MM.1S (cell line): ENCODE data around the gene MACROD1.

ENCODE experiments used
- DNase-seq: peaks from one replicate; pipeline ENCODE4 v3.0.0-alpha.2; 2015
- H2AFZ ChIP-seq: fragments of 300-600 bp; sonication (generic); 2 replicates; pipeline ENCODE4 v1.6.0; 2016; ENCODE audit warnings: antibody characterized with exemption, low read length
- H3F3A ChIP-seq: fragments of 300-600 bp; sonication (generic); 2 replicates; pipeline ENCODE4 v1.6.1; 2016; ENCODE audit warnings: mild to moderate bottlenecking, antibody characterized with exemption, low read length, moderate library complexity, mixed read lengths; ENCODE audit not compliant: insufficient read depth
- H3K27ac ChIP-seq: fragments of 300-600 bp; sonication (generic); 2 replicates; pipeline ENCODE4 v1.5.1; 2016; ENCODE audit warnings: mild to moderate bottlenecking, low read length
- H3K27me3 ChIP-seq: fragments of 300-600 bp; sonication (generic); replicated peaks from 2 replicates; pipeline ENCODE4 v1.6.0; 2016; ENCODE audit warnings: low read length; ENCODE audit not compliant: insufficient read depth
- H3K36me3 ChIP-seq: fragments of 300-600 bp; sonication (generic); replicated peaks from 2 replicates; pipeline ENCODE4 v1.6.1; 2016; ENCODE audit warnings: mild to moderate bottlenecking, low read length, mixed read lengths; ENCODE audit not compliant: insufficient read depth
- H3K4me1 ChIP-seq: fragments of 300-600 bp; sonication (generic); 2 replicates; pipeline ENCODE4 v1.6.1; 2016; ENCODE audit warnings: low read length, mixed read lengths
- H3K4me2 ChIP-seq: fragments of 300-600 bp; sonication (generic); 2 replicates; pipeline ENCODE4 v1.6.0; 2016; ENCODE audit warnings: low read depth, low read length
- H3K4me3 ChIP-seq: fragments of 300-600 bp; sonication (generic); 2 replicates; pipeline ENCODE4 v1.5.1; 2016; ENCODE audit warnings: low read length, mixed read lengths
- H3K79me2 ChIP-seq: fragments of 300-600 bp; sonication (generic); 2 replicates; pipeline ENCODE4 v1.6.1; 2016; ENCODE audit warnings: mixed run types, low read length, mixed read lengths
- H3K9ac ChIP-seq: fragments of 300-600 bp; sonication (generic); 2 replicates; pipeline ENCODE4 v1.6.1; 2016; ENCODE audit warnings: low read length, mixed read lengths
- H3K9me2 ChIP-seq: fragments of 300-600 bp; sonication (generic); replicated peaks from 2 replicates; pipeline ENCODE4 v1.6.1; 2016; ENCODE audit warnings: mild to moderate bottlenecking, low read length, mixed read lengths; ENCODE audit not compliant: insufficient read depth
- H3K9me3 ChIP-seq: fragments of 300-600 bp; sonication (generic); replicated peaks from 2 replicates; pipeline ENCODE4 v1.6.1; 2016; ENCODE audit warnings: mild to moderate bottlenecking, low read length, mixed read lengths; ENCODE audit not compliant: insufficient read depth
- H4K20me1 ChIP-seq: fragments of 300-600 bp; sonication (generic); 2 replicates; pipeline ENCODE4 v1.6.1; 2016; ENCODE audit warnings: mild to moderate bottlenecking, low read length, moderate library complexity, mixed read lengths; ENCODE audit not compliant: insufficient read depth
- EZH2 ChIP-seq: fragments of 300-600 bp; sonication (generic); optimal IDR thresholded peaks from 2 replicates; pipeline ENCODE3; 2017; ENCODE audit warnings: low read depth, mild to moderate bottlenecking, antibody characterized with exemption, low read length, mixed read lengths
- EZH2phosphoT487 ChIP-seq: fragments of 300-600 bp; sonication (generic); IDR thresholded peaks from 2 replicates; pipeline ENCODE4 v1.6.1; 2018; ENCODE audit warnings: antibody characterized with exemption, low read length
- TF ChIP-seq, protein P1 (sequence below): fragments of 300-600 bp; sonication (generic); IDR thresholded peaks from 2 replicates; pipeline ENCODE4 v1.5.1; 2016; ENCODE audit warnings: antibody characterized with exemption, low read length, mixed read lengths

MACROD1 gene

DNA sequence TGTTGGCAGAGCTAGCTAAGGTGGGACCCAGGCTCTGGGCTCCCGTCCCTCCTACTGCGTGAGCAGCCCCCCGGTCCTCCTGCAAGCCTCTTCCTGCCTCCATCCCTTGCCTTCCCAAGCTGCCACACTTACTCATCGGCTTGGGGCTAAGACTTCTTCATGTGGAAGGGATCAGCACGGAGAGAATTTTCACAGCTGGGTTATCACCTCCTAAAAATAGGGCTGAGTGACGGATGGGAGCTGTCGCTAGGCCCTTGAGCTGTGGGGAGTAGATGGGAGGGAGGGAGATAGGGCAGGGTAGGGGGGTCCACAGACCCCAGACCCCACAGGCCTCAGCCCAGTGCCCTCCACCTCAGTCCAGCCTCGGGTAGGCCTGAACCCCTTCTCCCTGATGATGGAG lies 89.2 kb downstream of the MACROD1 start:
- no peaks in the 10 kb centered on the region for H3K4me1 ChIP-seq
- H3K79me2 ChIP-seq, result no peaks in the 10 kb centered on the region
- TF ChIP-seq EZH2 (no peak), EZH2phosphoT487 (no peak)
- TF ChIP-seq, protein P1, sequence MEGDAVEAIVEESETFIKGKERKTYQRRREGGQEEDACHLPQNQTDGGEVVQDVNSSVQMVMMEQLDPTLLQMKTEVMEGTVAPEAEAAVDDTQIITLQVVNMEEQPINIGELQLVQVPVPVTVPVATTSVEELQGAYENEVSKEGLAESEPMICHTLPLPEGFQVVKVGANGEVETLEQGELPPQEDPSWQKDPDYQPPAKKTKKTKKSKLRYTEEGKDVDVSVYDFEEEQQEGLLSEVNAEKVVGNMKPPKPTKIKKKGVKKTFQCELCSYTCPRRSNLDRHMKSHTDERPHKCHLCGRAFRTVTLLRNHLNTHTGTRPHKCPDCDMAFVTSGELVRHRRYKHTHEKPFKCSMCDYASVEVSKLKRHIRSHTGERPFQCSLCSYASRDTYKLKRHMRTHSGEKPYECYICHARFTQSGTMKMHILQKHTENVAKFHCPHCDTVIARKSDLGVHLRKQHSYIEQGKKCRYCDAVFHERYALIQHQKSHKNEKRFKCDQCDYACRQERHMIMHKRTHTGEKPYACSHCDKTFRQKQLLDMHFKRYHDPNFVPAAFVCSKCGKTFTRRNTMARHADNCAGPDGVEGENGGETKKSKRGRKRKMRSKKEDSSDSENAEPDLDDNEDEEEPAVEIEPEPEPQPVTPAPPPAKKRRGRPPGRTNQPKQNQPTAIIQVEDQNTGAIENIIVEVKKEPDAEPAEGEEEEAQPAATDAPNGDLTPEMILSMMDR, result no peak
- H3K9ac ChIP-seq, result no peak overlapping the region
- no peaks in the 10 kb centered on the region for H3K36me3 ChIP-seq
- DNase-seq, result no peak
- no peak overlapping the region for H3K27ac ChIP-seq
- no peaks in the 10 kb centered on the region for H3K9me2 ChIP-seq
- no peaks in the 10 kb centered on the region for H3K27me3 ChIP-seq
- no peak overlapping the region for H3K4me2 ChIP-seq
- no peaks in the 10 kb centered on the region for H3F3A ChIP-seq
- H3K9me3 ChIP-seq, result no peaks in the 10 kb centered on the region
- no peak overlapping the region for H3K4me3 ChIP-seq
- no peak overlapping the region for H2AFZ ChIP-seq
- H4K20me1 ChIP-seq, result no peaks in the 10 kb centered on the region

DNA sequence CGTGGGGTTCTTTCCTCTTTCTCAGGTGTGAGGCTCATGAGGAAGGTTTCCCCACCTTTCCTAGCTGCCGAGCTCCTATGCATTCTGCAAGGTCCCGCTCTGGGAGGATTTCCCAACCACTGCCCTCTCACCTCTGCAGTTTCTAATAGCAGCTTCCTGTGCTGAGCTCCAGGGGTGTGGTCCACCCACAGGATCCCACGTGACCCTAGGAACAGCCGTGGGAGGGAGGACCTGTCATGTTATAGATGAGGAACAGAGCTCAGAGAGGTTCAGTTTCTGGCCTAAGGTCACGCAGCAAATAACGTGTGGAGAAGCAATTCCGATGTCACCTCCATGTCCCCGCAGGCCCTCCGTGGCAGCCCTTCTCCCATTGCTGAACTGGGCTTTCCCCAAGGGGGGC lies 91.7 kb downstream of the MACROD1 start:
- Histone ChIP-seq H3K79me2 (no peaks in the 10 kb centered on the region), H3K4me3 (no peak overlapping the region), H3K36me3 (no peaks in the 10 kb centered on the region), H3F3A (no peaks in the 10 kb centered on the region), H3K27me3 (no peaks in the 10 kb centered on the region), H3K27ac (no peak overlapping the region), H4K20me1 (no peaks in the 10 kb centered on the region), H3K4me1 (no peaks in the 10 kb centered on the region), H3K4me2 (no peak overlapping the region), H2AFZ (no peak overlapping the region), H3K9ac (no peak overlapping the region), H3K9me3 (no peaks in the 10 kb centered on the region), H3K9me2 (no peaks in the 10 kb centered on the region)
- TF ChIP-seq EZH2phosphoT487 (no peak), EZH2 (no peak)
- TF ChIP-seq, protein P1, result no peak
- no peak for DNase-seq

GRCh38 chr11:64073542-64073941 lies 92.4 kb downstream of the MACROD1 start:
- H4K20me1 ChIP-seq, result no peaks in the 10 kb centered on the region
- TF ChIP-seq, protein P1, result no peak
- no peak for TF ChIP-seq EZH2
- no peak for TF ChIP-seq EZH2phosphoT487
- no peak overlapping the region for H3K4me3 ChIP-seq
- no peak for DNase-seq
- H3K4me2 ChIP-seq, result no peak overlapping the region
- no peak overlapping the region for H3K27ac ChIP-seq
- no peaks in the 10 kb centered on the region for H3K27me3 ChIP-seq
- no peak overlapping the region for H2AFZ ChIP-seq
- H3K4me1 ChIP-seq, result no peaks in the 10 kb centered on the region
- H3F3A ChIP-seq, result no peaks in the 10 kb centered on the region
- no peaks in the 10 kb centered on the region for H3K9me3 ChIP-seq
- H3K9ac ChIP-seq, result no peak overlapping the region
- H3K36me3 ChIP-seq, result no peaks in the 10 kb centered on the region
- H3K79me2 ChIP-seq, result no peaks in the 10 kb centered on the region
- H3K9me2 ChIP-seq, result no peaks in the 10 kb centered on the region

GRCh38 chr11:64072871-64073270 lies 93.0 kb downstream of the MACROD1 start:
- no peaks in the 10 kb centered on the region for H3K27me3 ChIP-seq
- no peaks in the 10 kb centered on the region for H4K20me1 ChIP-seq
- no peak overlapping the region for H3K4me2 ChIP-seq
- no peak overlapping the region for H3K27ac ChIP-seq
- no peaks in the 10 kb centered on the region for H3K4me1 ChIP-seq
- no peak overlapping the region for H2AFZ ChIP-seq
- no peak overlapping the region for H3K9ac ChIP-seq
- H3K9me3 ChIP-seq, result no peaks in the 10 kb centered on the region
- no peaks in the 10 kb centered on the region for H3K79me2 ChIP-seq
- TF ChIP-seq EZH2phosphoT487, result no peak
- TF ChIP-seq, protein P1, result no peak
- TF ChIP-seq EZH2, result no peak
- H3K9me2 ChIP-seq, result no peaks in the 10 kb centered on the region
- DNase-seq, result no peak
- no peak overlapping the region for H3K4me3 ChIP-seq
- no peaks in the 10 kb centered on the region for H3F3A ChIP-seq
- no peaks in the 10 kb centered on the region for H3K36me3 ChIP-seq
